Stromal cell of bone marrow (primary cell): ENCODE results near the gene RAB3C.
"Not testable (repeated sequence)": the region's sequence is repeated elsewhere in the genome, so short reads cannot be mapped to it uniquely, and the experiment has no call there.

Experiments used
- DNase-seq: peaks from one replicate; pipeline ENCODE4 v3.0.0-alpha.2; 2012; ENCODE audit warnings: low read depth

RAB3C gene

DNA sequence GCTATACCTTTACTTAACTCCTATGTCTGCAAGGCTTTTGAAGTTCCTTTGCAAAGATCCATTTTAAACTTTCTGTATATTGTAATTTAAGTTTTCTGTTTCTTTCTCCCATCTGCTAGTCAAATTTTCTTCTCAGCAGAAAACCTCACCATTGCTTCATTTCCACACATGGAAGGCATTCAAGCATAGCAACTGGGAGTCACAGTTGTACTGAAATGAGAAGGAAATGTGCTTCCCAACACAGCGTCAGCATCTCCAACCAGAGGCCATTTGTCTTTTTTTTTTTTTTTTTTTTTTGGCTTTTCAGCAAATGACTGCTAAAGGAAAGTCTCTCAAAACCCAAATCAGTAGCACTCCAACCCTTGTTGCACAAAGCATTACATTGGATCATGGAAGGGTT, 92.5 kb downstream of the RAB3C start:
- no peak for DNase-seq

DNA sequence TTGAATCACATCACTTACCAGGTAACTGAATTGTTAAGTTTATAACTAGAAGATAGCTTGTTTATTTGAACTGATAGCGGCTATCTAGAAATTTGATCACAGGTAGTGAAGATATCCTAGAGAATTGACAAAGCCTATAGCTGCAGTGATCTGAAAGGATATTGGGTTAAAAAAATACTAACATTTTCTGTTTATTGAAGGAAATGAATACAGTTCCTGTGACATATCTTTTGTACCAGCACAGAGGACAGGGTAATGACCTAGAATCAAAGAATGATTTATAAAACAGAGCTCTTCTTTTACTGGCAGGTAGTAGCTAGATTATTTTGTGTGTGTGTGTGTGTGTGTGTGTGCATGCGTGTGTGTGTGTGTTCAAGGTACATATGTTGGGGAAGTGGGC, 94.8 kb downstream of the RAB3C start:
- no peak for DNase-seq

- no peak for DNase-seq
These were observed 97.6 kb downstream of the RAB3C start for GRCh38 chr5:58680503-58680902.

- no peak for DNase-seq
These were observed 99.1 kb downstream of the RAB3C start for GRCh38 chr5:58681943-58682342.

DNA sequence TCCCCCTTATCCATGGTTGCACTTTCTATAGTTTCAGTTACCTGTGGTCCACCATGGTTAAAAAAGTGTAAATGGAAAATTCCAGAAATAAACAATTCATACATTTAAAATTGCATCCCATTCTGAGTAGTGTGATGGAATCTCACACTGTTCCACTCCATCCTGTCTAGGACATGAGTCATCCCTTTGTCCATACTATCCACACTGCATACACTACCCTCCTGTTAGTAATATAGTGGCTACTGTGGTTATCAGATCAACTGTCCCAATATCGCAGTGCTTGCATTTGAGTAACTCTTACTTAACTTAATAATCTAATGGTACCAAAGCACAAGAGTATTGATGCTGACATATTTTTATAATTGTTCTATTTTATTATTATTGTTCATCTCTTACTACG, 100.7 kb downstream of the RAB3C start:
- no peak for DNase-seq

DNA sequence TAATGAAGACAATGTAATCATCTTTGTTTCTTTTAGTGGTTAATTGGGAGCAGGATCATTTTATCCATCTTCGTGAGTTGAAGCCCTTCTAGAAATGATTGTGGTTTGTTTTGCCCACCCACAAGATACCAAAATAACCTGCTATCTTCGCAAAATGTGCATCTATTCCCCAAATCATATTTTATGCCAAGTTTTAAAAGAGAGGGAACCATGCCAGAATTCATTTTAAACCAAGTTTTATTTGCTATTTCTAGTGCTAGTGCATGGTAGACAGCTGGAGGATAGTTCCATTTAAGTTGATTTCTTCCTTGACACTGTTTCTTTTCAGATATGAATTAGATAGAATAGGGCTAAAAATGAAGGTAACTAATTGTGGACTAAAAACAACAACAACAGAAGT, 104.2 kb downstream of the RAB3C start:
- DNase-seq, result no peak

DNA sequence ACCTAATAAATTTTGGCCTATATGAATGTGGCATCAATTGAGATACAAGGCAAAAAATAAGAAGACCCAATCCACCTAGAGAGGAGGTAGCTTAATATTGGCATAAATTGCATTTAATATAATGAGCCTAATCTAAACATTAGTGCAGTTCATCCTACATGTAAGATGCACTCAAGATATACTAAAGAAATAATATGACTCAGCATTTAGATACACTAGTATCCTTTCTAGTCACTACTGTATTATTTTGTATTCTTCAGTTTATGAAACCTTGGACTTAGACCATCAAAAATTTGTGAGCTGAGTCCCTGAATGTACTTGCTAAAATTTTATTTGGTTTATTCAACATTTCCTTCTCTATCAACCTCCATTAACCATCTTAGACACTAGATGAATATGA, 104.7 kb downstream of the RAB3C start:
- no peak for DNase-seq

- DNase-seq, result not testable (repeated sequence)
These were observed 116.3 kb downstream of the RAB3C start for GRCh38 chr5:58699088-58699761.

DNA sequence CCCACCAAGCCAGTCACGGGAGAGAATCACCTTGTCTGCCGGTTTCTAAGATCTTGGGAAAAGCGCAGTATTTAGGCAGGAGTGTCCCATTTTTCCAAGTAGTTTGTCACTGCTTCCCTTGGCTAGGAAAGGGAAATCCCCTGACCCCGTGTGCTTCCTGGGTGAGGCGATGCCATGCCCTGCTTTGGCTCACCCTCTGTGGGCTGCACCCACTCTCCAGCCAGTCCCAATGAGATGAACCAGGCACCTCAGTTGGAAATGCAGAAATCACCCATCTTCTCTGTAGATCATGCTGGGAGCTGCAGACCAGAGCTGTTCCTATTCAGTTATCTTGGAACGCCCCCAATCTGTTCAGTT, 116.9 kb downstream of the RAB3C start:
- DNase-seq, result no peak

DNA sequence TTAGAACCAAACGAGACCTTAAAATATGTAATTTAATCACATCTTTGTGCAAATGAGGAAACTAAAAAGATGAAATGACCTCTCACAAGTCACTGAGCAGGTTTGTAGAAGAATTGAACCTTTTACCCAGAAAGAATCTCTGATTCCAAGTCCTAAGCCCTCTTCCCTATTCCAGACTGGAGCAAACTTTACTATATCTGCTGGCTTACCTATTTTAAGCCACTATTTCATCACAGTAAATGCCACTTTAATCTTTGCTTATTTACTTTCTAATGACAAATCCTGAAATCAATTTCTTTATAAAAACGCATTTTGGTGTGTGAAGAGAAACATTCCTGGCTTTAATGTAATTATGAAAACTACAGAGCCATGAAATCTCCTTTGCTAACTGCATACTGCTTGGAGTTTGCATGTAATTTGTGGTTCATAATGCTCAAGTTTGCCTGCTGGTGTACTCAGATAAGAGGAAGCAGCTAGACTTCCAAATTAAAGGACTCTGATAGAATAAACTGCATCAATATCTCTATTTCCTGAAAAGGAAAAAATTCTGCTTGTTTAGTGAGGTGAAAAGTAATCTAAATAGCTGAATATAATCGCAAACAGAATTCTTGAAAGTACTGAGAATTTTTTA, 121.2 kb downstream of the RAB3C start:
- DNase-seq, result no peak

- no peak for DNase-seq
These were observed 123.9 kb downstream of the RAB3C start for GRCh38 chr5:58706736-58707135.

DNA sequence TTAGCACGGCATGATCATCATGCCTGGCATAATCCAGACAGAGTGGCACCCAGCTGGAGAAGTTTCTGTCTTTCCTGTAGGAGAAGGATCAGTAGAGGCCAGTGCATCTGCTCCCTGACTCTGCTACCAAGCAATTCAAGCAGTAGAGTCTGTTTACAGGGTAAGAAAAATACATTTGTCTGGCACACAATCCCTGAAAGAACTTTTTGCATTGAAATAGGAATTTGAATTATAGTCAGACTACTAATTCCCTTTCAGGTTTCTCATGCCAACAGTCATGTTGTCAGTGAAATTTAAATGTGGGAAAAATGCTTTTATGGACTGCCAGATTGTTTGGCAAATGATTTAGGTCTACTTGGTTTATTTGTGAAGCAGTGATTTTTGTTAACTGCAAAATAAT, 125.6 kb downstream of the RAB3C start:
- DNase-seq, result no peak

DNA sequence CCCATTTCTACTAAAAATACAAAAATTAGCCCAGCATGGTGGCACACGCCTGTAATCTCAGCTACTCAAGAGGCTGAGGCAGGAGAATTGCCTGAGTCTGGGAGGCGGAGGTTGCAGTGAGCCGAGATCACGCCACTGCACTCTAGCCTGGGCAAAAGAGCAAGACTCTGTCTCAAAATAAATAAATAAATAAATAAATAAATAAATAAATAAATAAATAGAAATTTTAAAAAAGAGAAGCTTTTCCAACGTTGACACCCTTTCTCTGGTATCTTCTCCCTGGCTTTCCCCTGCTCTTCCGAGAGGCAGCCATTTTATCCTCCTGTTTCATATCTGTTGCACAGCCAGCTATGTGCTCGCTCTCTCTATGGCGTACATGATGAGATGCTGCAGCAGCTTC, 127.5 kb downstream of the RAB3C start:
- not testable (repeated sequence) for DNase-seq

DNA sequence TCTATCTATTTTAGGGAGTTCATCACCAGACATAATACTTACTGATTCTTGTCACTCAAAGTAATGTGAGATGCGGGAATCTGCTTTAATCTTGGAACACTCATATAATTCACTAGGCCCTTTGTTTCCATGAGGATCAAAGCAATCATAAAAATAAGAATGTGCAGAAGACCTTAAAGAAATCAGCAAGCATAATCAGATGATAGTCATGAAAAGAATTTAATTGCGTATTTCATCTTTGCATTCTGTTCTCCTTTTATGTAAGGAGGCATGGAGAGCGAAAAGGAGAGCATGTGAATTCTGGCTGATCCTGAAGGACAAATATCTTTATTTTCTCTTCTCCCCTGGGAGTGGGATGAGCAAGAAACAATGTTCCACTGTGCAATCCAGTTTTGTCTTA, 128.0 kb downstream of the RAB3C start:
- DNase-seq, result no peak

DNA sequence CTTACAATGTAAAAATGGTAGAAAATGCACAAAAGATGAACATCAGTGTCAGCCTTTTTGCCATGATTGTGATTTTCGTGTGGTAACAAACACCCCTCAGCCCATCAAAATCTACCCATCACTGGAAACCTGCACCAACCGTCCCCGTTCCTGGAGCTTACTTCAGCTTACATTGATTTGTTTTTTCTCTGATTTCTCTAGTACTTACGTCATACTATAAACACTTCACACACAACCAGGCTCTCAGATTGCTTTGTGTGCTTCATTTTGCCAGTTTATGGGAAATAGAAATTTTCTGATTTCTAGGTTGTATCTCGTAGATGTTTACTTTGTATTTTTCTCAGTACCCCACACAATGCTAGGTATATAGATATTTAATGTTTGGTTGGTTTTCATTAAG, 129.1 kb downstream of the RAB3C start:
- DNase-seq, result no peak

- no peak for DNase-seq
These were observed 131.2 kb downstream of the RAB3C start for GRCh38 chr5:58714046-58714445.

DNA sequence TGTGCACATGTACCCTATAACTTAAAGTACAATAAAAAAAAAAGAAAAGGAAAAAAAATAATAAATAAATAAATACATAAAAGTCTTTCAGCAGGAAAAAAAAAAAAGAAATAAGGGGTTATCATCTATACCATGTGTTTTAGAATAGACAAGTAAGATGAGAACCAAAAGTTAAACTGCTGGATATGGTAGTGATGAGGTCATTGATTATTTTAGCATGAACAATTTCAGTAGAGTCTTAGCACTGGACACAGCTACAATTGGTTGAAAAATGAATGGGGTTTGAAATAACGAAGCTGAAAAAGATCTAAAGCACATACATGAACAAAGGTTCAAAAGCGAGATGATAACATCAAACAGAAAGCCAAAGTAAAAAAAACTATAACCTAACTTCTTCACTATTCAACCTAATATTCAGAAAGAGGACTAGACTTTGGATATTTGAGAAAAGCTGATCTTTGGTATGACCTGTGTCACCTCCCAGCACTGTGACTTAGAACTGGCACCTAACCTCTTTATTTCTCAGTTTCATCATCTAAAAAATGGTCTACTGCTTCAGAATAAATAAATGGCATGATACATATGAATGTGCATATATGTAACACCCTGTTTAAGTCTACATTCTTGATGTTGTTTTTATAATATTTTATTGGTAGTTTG, 133.3 kb downstream of the RAB3C start:
- DNase-seq, result no peak

DNA sequence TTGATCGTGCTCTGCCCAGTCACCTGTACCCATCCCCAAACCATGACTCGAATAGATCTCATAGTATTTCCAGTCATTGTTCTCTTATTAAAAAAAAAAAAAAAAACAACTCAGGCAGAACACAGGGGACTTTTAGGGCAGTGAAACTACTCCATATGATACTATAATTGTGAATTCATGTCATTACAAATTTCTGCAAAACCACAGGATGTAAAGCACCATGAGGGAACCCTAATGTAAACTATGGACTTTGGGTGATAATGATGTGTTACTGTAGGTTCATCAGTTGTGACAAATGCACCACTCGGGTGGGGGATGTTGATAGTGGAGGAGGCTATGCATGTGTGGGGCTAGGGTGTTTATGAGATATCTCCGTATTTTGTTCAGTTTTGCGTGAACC, 133.8 kb downstream of the RAB3C start:
- DNase-seq, result no peak

GRCh38 chr5:58717303-58718007, 134.6 kb downstream of the RAB3C start:
- DNase-seq, result no peak

- DNase-seq, result no peak
These were observed 135.5 kb downstream of the RAB3C start for GRCh38 chr5:58718269-58718978.

- DNase-seq, result no peak
These were observed 139.3 kb downstream of the RAB3C start for GRCh38 chr5:58722160-58722559.

- DNase-seq, result no peak
These were observed 142.1 kb downstream of the RAB3C start for GRCh38 chr5:58724992-58725391.
